Right lobe of liver (tissue), 6 donors: ENCODE measurements around the gene SETDB1. TPM values are rescaled to one million over a fixed set of nuclear protein-coding genes. Genes with fewer than 3 reads are reported as not detected.
"Not testable (repeated sequence)": the region's sequence is repeated elsewhere in the genome, so short reads cannot be mapped to it uniquely, and the experiment has no call there.

ENCODE experiments used
- ATAC-seq, 4 donors: fragments of 200-7000 bp; cut with Tn5 transposase; one replicate each; pipeline ENCODE4 v1.9.1; 2020; ENCODE audit warnings: mild to moderate bottlenecking in 4 of 4, moderate library complexity in 4 of 4
- DNase-seq, 3 donors: peaks; one replicate each; pipeline ENCODE4 v3.0.0-alpha.2; 2020
- H3K27ac ChIP-seq, 3 donors: fragments of 200-600 bp; one replicate each; pipeline ENCODE4 v1.8.0; 2022
- H3K27me3 ChIP-seq, 2 donors: fragments of 200-600 bp; one replicate each; pipeline ENCODE4 v1.8.0; 2022
- H3K36me3 ChIP-seq, 4 donors: fragments of 200-600 bp; sonication (generic) in 1 of 4; one replicate each; pipeline versions ENCODE4 v1.5.1 to v1.8.0; 2017 to 2022; ENCODE audit warnings: control low read depth in 1 of 4
- H3K4me1 ChIP-seq, 4 donors: fragments of 200-600 bp; sonication (generic) in 1 of 4; one replicate each; pipeline versions ENCODE4 v1.5.1 to v1.8.0; 2017 to 2022; ENCODE audit warnings: control low read depth in 1 of 4
- H3K4me3 ChIP-seq, 3 donors: fragments of 200-600 bp; one replicate each; pipeline ENCODE4 v1.8.0; 2022
- H3K9me3 ChIP-seq, 4 donors: fragments of 200-600 bp; sonication (generic) in 1 of 4; one replicate each; pipeline versions ENCODE4 v1.5.1 to v1.8.0; 2017 to 2022; ENCODE audit warnings: control low read depth in 1 of 4
- POLR2A ChIP-seq: fragments of 450-650 bp; IDR thresholded peaks from one replicate; pipeline ENCODE4 v1.6.1; 2017; ENCODE audit warnings: antibody characterized with exemption, mild to moderate bottlenecking
- WGBS: methylation state at CpG from one replicate; pipeline ENCODE4 v1.1.6; 2018; ENCODE audit warnings: low coverage, low lambda C conversion rate; ENCODE audit not compliant: insufficient coverage; ENCODE audit errors: missing lambda C conversion rate; 5-methylcytosine and 5-hydroxymethylcytosine counted together
- intact Hi-C, 2 donors: fragments of 100-400 bp; cut with DNase I; formaldehyde crosslinking; loops; one replicate each; pipeline versions ENCODE4 v1.11.2 to v1.14.1; 2022
- total RNA-seq, 6 experiments: library from RNA; depleted of rRNA in 2 of 6; stranded (reverse); fragments of >200 nt in 2 of 6; fragmentation: NEBNext Ultra II Directional in 3 of 6; extraction: Animal tissue kit (Norgen Biotek cat#: 25700) in 3 of 6; gene quantifications; one replicate each; pipeline versions ENCODE4 v1.1.0 to v1.2.4, GENCODE V29; 2016 to 2023
- TF ChIP-seq, protein P1 (sequence below), 4 donors: fragments of 200-600 bp in 3 of 4; fragments of 450-650 bp in 1 of 4; IDR thresholded peaks; one replicate each; pipeline versions ENCODE4 v1.5.1 to v1.8.0; 2016 to 2022; ENCODE audit warnings: antibody characterized with exemption in 4 of 4, mild to moderate bottlenecking in 2 of 4
- donor health status: DM: no; HTN: yes; CAD: no.
- donor health status: DM: no; HTN: no; CAD: no.
- donor health status: DM: no; HTN: no; CAD: no.
- donor health status: DM: no; HTN: yes; CAD: no.
- donor health status: DM: no; HTN: yes; CAD: no.

The SETDB1 gene
- total RNA-seq, 6 experiments from 2014 or later = 10.4 to 17.8 (median 12.9) TPM

DNA sequence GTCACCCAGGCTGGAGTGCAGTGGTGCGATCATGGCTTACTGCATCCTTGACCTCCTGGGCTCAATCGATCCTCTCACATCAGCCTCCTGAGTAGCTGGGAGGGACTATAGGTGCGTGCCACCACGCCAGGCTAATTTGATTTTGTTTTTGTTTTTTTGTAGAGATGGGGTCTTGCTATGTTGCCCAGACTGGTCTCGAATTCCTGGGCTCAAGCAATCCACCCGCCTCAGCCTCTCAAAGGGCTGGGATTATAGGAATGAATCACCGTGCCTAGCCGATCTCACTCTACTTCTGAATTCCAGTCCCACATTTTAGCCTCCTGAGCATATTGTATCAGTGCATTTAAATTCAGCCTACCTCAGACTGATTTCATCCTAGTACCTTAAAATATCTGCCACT is 37.4 kb upstream of the SETDB1 start:
- Histone ChIP-seq H3K4me3 (no peak overlapping the region), H3K27ac (no peak overlapping the region), H3K4me1 (no peaks in the 10 kb centered on the region), H3K36me3 (no peaks in the 10 kb centered on the region), H3K27me3 (no peaks in the 10 kb centered on the region), H3K9me3 (no peaks in the 10 kb centered on the region)
- DNase-seq = no peak
- intact Hi-C loops = no loop called here
- TF ChIP-seq POLR2A = no peak
- TF ChIP-seq, protein P1, sequence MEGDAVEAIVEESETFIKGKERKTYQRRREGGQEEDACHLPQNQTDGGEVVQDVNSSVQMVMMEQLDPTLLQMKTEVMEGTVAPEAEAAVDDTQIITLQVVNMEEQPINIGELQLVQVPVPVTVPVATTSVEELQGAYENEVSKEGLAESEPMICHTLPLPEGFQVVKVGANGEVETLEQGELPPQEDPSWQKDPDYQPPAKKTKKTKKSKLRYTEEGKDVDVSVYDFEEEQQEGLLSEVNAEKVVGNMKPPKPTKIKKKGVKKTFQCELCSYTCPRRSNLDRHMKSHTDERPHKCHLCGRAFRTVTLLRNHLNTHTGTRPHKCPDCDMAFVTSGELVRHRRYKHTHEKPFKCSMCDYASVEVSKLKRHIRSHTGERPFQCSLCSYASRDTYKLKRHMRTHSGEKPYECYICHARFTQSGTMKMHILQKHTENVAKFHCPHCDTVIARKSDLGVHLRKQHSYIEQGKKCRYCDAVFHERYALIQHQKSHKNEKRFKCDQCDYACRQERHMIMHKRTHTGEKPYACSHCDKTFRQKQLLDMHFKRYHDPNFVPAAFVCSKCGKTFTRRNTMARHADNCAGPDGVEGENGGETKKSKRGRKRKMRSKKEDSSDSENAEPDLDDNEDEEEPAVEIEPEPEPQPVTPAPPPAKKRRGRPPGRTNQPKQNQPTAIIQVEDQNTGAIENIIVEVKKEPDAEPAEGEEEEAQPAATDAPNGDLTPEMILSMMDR (IDR thresholded peaks at IDR 0.05) = no peak
- ATAC-seq = no peak
- 87% methylated on average over 8 of the region's 8 CpGs for WGBS

DNA sequence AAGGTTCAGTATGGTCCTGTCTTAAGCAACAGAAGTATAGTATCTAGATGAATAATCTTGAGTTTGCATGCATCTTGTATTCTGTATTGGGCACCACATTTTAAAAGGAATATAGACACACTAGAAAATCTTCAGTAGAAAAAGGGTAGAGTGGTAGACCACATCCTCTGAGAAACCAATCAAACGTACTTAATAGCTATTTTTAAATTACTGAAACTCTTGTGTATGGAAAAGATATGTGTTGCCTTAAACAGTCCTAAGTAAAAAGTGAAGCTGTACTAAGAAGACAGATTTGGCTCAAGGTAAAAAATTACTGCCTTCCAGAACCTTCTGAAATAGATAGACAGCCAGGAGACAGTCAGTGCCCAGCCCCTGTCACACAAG is 36.1 kb upstream of the SETDB1 start:
- no peak for TF ChIP-seq POLR2A
- TF ChIP-seq, protein P1 (IDR thresholded peaks at IDR 0.05) = no peak
- H3K9me3 ChIP-seq = no peaks in the 10 kb centered on the region
- DNase-seq (no peak), ATAC-seq (no peak)
- no peak overlapping the region for H3K27ac ChIP-seq
- no peaks in the 10 kb centered on the region for H3K36me3 ChIP-seq
- WGBS = 42% methylated on average over 1 of the region's 1 CpG
- intact Hi-C loops = no loop called here
- H3K4me1 ChIP-seq = no peaks in the 10 kb centered on the region
- H3K4me3 ChIP-seq = no peak overlapping the region
- H3K27me3 ChIP-seq = no peaks in the 10 kb centered on the region

DNA sequence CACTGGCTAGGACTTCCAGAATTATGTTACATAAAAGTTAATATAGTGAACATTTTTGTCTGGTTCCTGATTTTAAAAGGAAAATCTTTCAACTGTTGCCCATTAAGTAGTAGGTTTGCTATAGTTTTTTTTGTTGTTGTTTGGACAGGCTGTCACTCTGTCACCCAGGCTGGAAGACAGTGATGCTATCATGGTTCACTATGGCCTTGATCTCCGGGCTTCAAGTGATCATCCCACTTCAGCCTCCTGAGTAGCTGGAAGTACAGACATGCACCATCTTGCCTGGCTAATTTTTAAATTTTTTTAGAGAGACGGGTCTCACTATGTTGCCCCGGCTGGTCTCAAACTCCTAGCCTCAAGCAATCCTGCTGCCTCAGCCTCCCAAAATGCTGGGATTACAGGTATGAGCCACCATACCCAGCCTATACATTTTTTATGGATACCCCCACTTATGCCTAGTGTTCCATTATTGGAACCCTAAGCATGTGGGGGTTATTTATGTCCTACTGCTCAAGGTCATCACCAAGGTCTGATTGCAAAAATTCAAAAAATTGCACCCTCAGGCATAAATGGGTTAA is 32.7 kb upstream of the SETDB1 start:
- Histone ChIP-seq H3K9me3 (no peaks in the 10 kb centered on the region), H3K27me3 (no peaks in the 10 kb centered on the region), H3K27ac (no peak overlapping the region), H3K36me3 (no peaks in the 10 kb centered on the region), H3K4me1 (no peaks in the 10 kb centered on the region), H3K4me3 (no peak overlapping the region)
- intact Hi-C loops = no loop called here
- no peak for TF ChIP-seq POLR2A
- TF ChIP-seq, protein P1 (IDR thresholded peaks at IDR 0.05) = no peak
- 93% methylated on average over 3 of the region's 3 CpGs for WGBS
- ATAC-seq (no peak), DNase-seq (no peak)

DNA sequence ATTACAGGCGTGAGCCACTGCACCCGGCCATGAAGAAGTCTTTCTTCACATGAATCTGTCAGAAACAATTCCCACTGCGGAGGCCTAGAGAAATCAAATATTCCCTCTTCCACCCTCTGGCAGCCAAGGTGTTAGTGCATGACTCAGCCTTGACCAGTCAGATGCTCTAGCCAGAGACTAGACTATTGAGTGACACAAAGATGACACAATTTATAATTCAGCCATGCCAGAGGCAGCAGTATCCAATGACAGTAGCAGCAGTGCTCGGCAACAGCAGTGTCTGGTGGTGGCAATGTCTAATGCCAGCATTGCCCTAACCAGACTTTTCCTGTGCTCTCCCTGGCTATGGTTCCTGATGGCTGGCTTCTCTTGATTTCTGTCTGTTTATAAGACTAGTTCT is 30.5 kb upstream of the SETDB1 start:
- intact Hi-C loops = no loop called here
- 87% methylated on average over 3 of the region's 4 CpGs for WGBS
- TF ChIP-seq POLR2A = no peak
- TF ChIP-seq, protein P1 (IDR thresholded peaks at IDR 0.05) = no peak
- H3K27me3 ChIP-seq = no peaks in the 10 kb centered on the region
- DNase-seq = no peak
- H3K9me3 ChIP-seq = no peaks in the 10 kb centered on the region
- ATAC-seq = peak in 1 of 4 donors; percentile 71
- no peaks in the 10 kb centered on the region for H3K4me1 ChIP-seq
- no peak overlapping the region for H3K27ac ChIP-seq
- no peak overlapping the region for H3K4me3 ChIP-seq
- H3K36me3 ChIP-seq = no peaks in the 10 kb centered on the region

DNA sequence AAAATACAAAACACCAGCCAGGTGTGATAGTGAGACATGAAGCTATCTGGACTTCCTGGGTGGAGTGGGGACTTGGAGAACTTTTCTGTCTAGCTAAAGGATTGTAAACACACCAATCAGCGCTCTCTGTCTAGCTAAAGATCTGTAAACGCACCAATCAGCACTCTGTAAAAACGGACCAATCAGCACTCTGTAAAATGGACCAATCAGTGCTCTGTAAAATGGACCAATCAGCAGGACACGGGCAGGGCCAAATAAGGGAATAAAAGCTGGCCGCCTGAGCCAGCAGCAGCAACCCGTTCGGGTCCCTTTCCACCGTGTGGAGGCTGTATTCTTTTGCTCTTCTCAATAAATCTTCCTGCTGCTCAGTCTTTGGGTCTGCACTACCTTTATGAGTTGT is 26.4 kb upstream of the SETDB1 start:
- H3K36me3 ChIP-seq, H3K27me3 ChIP-seq, H3K9me3 ChIP-seq, DNase-seq, H3K27ac ChIP-seq, intact Hi-C loops, ATAC-seq, H3K4me1 ChIP-seq, H3K4me3 ChIP-seq: not testable (repeated sequence)
- 94% methylated on average over 6 of the region's 8 CpGs for WGBS
